Endothelial cell of hepatic sinusoid (primary cell): Measurements from ENCODE around the gene CGN.

Source experiments
- in situ Hi-C: cut with HindIII; loops from 2 replicates; pipeline ENCODE4 v1.10.0; 2017; ENCODE audit warnings: low sequenced_read_pairs

Gene CGN

GRCh38 chr1:151542710-151543129 lies 31.5 kb downstream of the CGN start:
- in situ Hi-C loops = no loop called here

GRCh38 chr1:151545542-151545941 lies 34.4 kb downstream of the CGN start:
- in situ Hi-C loops = no loop called here

DNA sequence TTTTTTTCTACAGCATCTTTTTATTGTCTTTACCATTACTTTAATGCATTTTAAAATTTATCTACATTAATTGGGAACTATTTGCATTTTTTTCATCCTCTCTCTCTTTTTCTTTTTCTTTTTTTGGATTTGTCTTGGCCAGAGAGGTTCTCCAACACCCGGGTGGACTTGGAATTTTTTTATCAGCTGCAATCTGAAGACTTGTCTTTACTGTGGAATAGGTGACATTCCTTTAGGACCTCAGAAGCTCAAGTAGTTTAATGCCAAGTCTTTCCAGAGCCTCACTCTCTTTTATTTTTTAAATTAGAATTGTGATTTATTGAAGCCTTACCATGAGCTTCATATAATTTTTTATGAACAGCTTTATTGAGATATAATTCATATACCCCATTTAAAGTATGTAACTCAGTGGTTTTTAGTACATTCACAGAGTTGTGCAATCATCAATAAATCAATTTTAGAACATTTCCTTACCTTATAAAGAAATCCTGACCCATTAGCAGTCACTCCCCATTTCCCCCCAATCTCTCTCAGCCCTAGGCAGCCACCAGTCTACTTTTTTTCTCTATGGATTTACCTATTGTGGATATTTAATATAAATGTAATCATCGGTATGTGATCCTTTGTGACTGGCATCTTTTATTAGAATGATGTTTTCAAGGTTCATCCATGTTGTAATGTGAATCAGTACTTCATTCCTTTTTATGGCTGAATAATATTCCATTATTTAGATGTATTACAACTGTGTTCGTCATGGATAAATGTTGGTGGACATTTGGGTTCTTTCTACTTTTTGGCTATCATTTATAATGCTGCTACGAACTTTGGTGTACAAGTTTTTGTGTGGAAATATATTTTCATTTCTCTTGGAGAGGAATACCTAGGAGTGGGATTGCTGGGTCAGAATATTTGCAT lies 35.1 kb downstream of the CGN start:
- in situ Hi-C loops = no loop called here

DNA sequence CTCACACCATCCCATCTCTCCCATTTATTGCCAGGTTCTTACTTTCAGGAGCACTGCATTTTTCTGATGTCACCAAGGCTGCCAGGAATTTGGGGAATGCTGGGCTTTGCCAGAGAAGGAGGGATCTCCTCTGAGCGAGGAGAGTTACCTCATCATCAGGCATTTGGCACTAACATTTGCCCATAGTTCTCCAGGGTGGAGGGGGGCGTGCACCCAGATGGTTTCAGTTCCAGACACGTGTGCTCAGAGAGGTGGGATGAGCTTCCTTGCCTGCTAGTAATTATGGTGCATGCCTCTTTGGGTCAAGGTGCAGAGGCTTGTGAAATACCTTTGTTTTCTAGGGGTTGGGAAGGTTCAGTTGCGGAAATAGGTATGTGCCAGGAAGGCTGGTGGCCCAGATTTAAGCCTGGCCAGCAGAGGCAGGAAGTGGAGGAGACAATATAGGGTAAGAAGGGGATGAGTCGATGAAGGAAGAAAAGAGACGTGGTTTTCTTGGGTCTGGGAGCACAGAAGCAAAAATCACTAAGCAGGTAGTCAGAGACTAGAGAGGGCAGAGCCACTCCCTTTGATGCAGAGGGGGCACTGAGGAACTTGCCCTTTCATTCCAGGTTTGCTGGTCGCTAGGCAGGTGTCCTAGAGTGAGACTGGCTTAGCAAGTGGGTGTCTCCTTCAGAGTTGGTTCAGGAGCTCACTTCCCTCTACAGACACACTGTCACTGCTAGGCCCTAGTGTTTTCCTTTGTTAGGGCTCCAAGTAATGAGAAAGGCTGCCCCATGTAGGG lies 36.1 kb downstream of the CGN start:
- in situ Hi-C loops = no loop called here

DNA sequence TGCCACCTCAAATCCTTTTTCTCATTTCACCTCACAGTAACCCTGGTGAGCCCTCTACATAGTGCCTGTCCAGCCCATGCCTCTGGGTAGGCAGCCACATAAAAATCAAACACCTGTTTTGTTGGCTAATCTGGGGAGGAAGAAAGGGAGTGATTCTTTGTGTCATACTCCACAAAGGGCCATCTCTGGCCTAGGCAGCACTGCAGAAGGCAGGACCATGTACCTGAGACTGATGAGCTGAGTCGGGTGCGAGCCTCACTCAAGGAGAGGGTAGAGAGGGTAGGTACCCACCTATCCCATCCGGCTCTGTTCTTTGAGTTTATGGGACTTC lies 36.7 kb downstream of the CGN start:
- in situ Hi-C loops = no loop called here

- in situ Hi-C loops = no loop called here
Observed at GRCh38 chr1:151549199-151549598, 38.0 kb downstream of the CGN start.

- in situ Hi-C loops = no loop called here
Observed at GRCh38 chr1:151553659-151554058, 42.5 kb downstream of the CGN start.

- in situ Hi-C loops = no loop called here
Observed at GRCh38 chr1:151556052-151556451, 44.9 kb downstream of the CGN start.

GRCh38 chr1:151562661-151563060 lies 51.5 kb downstream of the CGN start:
- in situ Hi-C loops = no loop called here

DNA sequence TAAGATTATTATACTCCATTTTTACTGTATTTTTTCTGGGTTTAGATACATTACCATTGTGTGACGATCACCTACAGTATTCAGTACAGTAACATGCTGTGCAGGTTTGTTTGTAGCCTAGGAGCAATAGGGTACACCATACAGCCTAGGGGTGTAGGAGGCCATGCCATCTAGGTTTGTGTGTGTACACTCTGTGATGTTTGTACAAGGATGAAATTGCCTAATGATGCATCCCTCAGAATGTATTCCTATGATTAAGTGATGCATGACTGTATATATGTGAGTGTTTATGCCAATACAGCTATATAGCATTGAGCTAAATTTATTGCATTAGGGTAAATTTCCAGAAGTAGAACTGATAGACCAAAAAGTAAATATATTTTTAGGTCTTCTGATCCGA lies 52.2 kb downstream of the CGN start:
- in situ Hi-C loops = no loop called here

- in situ Hi-C loops = no loop called here
Observed at GRCh38 chr1:151565502-151566189, 54.5 kb downstream of the CGN start.

- in situ Hi-C loops = no loop called here
Observed at GRCh38 chr1:151568626-151569088, 57.5 kb downstream of the CGN start.

DNA sequence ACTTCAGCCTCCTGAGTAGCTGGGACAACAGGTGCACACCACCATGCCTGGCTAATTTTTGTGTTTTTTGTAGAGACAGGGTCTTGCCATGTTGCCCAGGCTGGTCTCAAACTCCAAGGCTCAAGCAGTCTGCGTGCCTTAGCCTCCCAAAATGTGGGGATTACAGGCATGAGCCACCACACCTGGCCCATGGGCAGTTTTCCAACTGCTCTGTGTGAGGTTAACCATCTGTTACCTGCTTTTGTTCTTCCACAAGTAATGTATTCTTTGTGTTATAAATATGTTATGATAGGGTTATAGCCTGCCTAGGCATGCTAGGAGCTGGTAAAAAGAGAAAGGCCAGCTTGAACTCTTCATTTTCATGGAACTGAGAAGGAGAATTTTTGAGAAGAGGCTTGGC lies 59.6 kb downstream of the CGN start:
- in situ Hi-C loops = no loop called here

- in situ Hi-C loops = no loop called here
Observed at GRCh38 chr1:151574575-151575529, 63.7 kb downstream of the CGN start.

GRCh38 chr1:151577173-151577572 lies 66.0 kb downstream of the CGN start:
- in situ Hi-C loops = no loop called here

- in situ Hi-C loops = no loop called here
Observed at GRCh38 chr1:151578941-151579340, 67.8 kb downstream of the CGN start.

GRCh38 chr1:151579436-151580225 lies 68.4 kb downstream of the CGN start:
- in situ Hi-C loops = loop anchor here (5.0 kb wide), 3 partner anchors 42 to 143 kb away; partner anchors contain the start of gene RIIAD1

DNA sequence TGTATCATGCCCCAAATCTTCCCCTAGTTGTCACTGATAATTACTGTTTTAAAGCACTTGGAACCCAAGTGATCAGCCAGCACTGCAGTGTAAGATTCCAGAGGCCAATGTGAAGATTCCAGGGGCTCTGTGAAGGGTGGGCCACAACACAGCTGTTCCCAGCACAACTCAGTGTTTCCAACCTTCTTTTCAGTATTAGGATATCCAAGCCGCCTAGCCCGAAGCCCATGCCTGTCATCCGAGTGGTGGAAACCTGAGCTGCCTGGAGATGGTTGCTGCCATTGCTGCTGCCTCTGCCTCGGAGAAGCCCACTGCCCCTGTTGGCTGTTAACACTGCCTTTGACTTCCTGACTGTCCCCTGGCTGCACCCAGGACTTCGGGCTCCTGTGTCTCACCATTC lies 70.3 kb downstream of the CGN start:
- in situ Hi-C loops = loop anchor here (5.0 kb wide), 3 partner anchors 44 to 141 kb away; partner anchors contain the start of gene RIIAD1

DNA sequence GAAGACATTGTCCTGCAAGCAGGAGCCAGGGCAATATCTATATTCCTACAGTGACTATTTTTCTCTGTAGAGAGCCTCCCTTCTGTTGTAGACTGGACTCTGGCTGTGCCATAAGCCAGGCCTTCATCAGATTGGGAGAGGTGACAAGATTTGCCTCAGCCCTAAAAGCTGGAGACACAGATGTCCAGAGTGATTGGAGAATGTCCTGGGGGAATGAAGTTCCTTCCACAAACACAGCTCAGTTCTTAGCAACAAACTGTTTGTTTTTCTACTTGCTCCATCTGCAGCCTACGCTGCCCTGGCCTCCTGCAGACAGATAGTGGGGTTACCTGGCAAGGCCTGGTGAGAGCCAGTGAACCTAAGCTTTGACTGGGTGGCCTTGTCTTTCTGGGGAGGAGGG lies 70.7 kb downstream of the CGN start:
- in situ Hi-C loops = loop anchor here (5.0 kb wide), 3 partner anchors 45 to 140 kb away; partner anchors contain the start of gene RIIAD1
